ENCODE measurements around the gene COL9A2. TPM values are rescaled to one million over a fixed set of nuclear protein-coding genes. Genes with fewer than 3 reads are reported as not detected.

Gene COL9A2
- total RNA-seq, 6 experiments from 2014 or later, result 0.16 to 0.99 (median 0.46) TPM

DNA sequence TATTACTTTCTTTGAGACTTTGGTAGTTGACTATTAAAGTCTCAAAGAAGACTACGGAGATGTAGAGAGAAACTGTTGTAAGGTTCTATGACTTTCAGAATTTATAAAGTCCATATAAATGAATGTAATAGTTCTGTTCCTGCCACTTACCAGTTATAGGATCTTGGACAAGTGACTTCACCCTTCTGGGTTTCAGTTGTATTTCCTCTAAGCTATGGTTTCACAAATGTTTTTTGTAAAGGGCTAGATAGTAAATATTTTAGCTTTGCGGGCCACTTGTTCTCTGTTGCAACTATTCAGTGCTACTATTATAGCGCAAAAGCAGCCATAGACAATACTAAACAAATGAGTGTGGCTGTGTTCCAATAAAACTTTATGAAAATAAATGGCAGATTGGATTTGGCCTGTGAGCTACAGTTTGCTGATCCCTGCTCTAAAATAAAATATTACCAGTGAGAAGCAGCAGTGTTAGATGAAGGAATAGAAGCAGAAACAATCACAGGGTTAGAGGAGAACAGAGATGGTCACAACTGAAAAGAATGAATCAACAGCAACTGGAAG is 44.4 kb downstream of the COL9A2 start:
- Histone ChIP-seq H3K9me3 (no peaks in the 10 kb centered on the region), H3K27me3 (no peaks in the 10 kb centered on the region), H3K27ac (peak overlapping the region in 2 of 3 donors; percentile 56 to 74), H3K4me3 (no peak overlapping the region), H3K4me1 (peaks cover 0 to 22% (median 0%) of the 10 kb centered on the region in 4 donors), H3K36me3 (peaks cover 4 to 39% (median 8%) of the 10 kb centered on the region in 4 donors)
- 90% methylated on average over 3 of the region's 3 CpGs for WGBS (ENCODE audit: insufficient coverage, low coverage, low lambda C conversion rate, missing lambda C conversion rate)
- TF ChIP-seq, protein P1, sequence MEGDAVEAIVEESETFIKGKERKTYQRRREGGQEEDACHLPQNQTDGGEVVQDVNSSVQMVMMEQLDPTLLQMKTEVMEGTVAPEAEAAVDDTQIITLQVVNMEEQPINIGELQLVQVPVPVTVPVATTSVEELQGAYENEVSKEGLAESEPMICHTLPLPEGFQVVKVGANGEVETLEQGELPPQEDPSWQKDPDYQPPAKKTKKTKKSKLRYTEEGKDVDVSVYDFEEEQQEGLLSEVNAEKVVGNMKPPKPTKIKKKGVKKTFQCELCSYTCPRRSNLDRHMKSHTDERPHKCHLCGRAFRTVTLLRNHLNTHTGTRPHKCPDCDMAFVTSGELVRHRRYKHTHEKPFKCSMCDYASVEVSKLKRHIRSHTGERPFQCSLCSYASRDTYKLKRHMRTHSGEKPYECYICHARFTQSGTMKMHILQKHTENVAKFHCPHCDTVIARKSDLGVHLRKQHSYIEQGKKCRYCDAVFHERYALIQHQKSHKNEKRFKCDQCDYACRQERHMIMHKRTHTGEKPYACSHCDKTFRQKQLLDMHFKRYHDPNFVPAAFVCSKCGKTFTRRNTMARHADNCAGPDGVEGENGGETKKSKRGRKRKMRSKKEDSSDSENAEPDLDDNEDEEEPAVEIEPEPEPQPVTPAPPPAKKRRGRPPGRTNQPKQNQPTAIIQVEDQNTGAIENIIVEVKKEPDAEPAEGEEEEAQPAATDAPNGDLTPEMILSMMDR (IDR thresholded peaks at IDR 0.05), result no peak
- TF ChIP-seq POLR2A (IDR thresholded peaks at IDR 0.05), result no peak
- ATAC-seq (no peak), DNase-seq (no peak)
- intact Hi-C loops (cut with DNase I), result no loop called here

DNA sequence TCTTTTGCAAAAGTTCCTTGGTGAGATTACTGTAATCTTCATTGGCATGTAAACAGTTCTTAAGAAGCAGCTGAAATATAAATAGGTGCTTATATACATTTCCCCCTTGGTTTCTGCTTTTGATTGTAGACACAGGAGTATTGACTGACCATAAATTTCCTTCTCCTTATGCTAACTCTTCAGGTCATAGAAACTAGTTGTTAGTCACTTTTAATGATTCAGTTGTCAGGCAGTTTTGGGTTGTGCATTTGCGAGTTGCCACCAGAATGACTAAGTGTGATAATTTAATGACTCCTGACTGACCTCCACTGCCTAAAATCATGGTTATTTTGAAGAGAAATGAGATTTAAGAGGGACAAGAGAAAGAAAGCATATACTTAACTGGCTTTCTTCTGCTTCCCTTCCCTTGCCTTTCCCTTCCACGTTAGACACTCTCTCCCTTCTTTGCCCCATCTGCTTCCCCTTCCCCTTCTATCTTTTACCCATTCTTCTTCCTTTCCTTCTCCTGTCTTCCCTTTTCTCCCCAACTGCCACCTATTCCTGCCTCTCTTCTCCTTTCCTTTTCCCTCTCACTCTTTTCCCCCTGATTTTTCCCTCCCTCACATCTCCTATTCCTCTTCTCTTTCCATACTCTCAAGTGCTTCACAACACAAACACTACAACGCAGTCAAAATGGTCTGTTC is 46.8 kb downstream of the COL9A2 start:
- DNase-seq, result no peak
- intact Hi-C loops (cut with DNase I), result no loop called here
- no peak for TF ChIP-seq POLR2A (IDR thresholded peaks at IDR 0.05)
- TF ChIP-seq, protein P1 (IDR thresholded peaks at IDR 0.05), result no peak
- Histone ChIP-seq H3K27me3 (no peaks in the 10 kb centered on the region), H3K9me3 (no peaks in the 10 kb centered on the region), H3K36me3 (peaks cover 4 to 39% (median 8%) of the 10 kb centered on the region in 4 donors), H3K27ac (no peak overlapping the region), H3K4me3 (no peak overlapping the region), H3K4me1 (peaks cover 0 to 30% (median 3%) of the 10 kb centered on the region in 4 donors)
- ATAC-seq, result no peak
- WGBS (ENCODE audit: insufficient coverage, low coverage, low lambda C conversion rate, missing lambda C conversion rate), result 82% methylated on average over 3 of the region's 3 CpGs

DNA sequence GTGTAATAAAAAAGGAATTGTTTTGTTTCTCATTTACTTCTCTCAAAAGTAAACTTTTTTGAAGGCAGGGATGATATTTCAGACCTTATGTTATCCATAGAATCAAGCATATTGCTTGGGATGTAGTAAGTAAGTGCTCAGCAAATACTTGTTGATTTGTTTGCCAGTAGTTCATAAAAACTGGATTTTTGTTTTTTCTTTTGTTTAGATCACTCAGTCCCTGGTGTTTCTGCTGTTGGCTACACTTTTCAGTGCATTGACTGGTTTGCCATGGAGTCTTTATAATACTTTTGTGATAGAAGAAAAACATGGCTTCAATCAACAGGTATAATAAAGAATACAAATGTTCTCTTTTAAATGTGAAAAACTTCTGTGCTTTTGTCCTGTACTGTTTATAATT is 48.9 kb downstream of the COL9A2 start:
- peaks cover 0 to 21% (median 3%) of the 10 kb centered on the region in 4 donors for H3K4me1 ChIP-seq
- TF ChIP-seq, protein P1 (IDR thresholded peaks at IDR 0.05), result no peak
- no peak for TF ChIP-seq POLR2A (IDR thresholded peaks at IDR 0.05)
- no peaks in the 10 kb centered on the region for H3K27me3 ChIP-seq
- no peak overlapping the region for H3K4me3 ChIP-seq
- H3K9me3 ChIP-seq, result no peaks in the 10 kb centered on the region
- ATAC-seq (no peak), DNase-seq (no peak)
- H3K36me3 ChIP-seq, result peaks cover 4 to 43% (median 9%) of the 10 kb centered on the region in 4 donors
- intact Hi-C loops (cut with DNase I), result no loop called here
- H3K27ac ChIP-seq, result peak overlapping the region; percentile 33 to 83 (median 69)

DNA sequence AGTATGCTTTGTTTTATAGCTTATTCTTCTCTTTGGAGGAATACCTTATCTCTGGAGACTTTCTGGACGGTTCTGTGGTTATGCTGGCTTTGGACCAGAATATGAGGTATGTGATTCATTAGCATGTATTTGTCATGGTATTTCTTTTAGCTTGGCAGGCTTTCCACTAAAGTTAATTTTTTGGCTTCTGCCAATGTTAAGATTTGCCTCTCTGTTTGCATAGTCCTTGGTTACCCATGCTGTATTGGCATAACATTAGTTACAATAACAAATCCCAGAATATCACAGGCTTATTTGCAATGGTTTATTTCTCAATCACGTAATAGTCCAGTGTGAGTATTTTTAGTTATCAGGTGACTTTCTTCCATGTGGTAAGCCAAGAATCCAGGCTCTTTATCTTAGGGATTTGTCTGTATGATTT is 49.3 kb downstream of the COL9A2 start:
- peak overlapping the region; percentile 60 to 83 (median 69) for H3K27ac ChIP-seq
- H3K4me1 ChIP-seq, result peaks cover 0 to 16% (median 3%) of the 10 kb centered on the region in 4 donors
- H3K27me3 ChIP-seq, result no peaks in the 10 kb centered on the region
- peak; percentile 91 to 96 (median 93) for ATAC-seq
- DNase-seq, result no peak
- H3K4me3 ChIP-seq, result no peak overlapping the region
- WGBS (ENCODE audit: insufficient coverage, low coverage, low lambda C conversion rate, missing lambda C conversion rate), result 22% methylated on average over 2 of the region's 2 CpGs
- H3K36me3 ChIP-seq, result peaks cover 4 to 47% (median 12%) of the 10 kb centered on the region in 4 donors
- intact Hi-C loops (cut with DNase I), result no loop called here
- no peaks in the 10 kb centered on the region for H3K9me3 ChIP-seq
- TF ChIP-seq, protein P1 (IDR thresholded peaks at IDR 0.05), result no peak
- no peak for TF ChIP-seq POLR2A (IDR thresholded peaks at IDR 0.05)

All from right lobe of liver (tissue), 6 donors.